Neural cell (in vitro differentiated cells): Measurements from ENCODE around the gene FBXL17. TPM values are rescaled to one million over a fixed set of nuclear protein-coding genes. Genes with fewer than 3 reads are reported as not detected.

Experiments used
- H2AFZ ChIP-seq: fragments of 200-600, 300-800 bp; sonication (generic), shearing (Covaris generic); 2 replicates; pipeline ENCODE4 v1.6.0; 2014; ENCODE audit warnings: low read depth, mild to moderate bottlenecking, antibody characterized with exemption, low read length, moderate library complexity
- H3F3A ChIP-seq: fragments of 200-600 bp; shearing (Covaris generic); 2 replicates; pipeline ENCODE4 v1.6.1; 2016; ENCODE audit warnings: mild to moderate bottlenecking, moderate library complexity, mixed read lengths, antibody characterized with exemption, low read length; ENCODE audit not compliant: insufficient read depth, poor library complexity, severe bottlenecking
- H3K27ac ChIP-seq: fragments of 200-600, 300-800 bp; sonication (generic), shearing (Covaris generic); 2 replicates; pipeline ENCODE4 v1.5.1; 2014; ENCODE audit warnings: mild to moderate bottlenecking, low read length, moderate library complexity
- H3K27me3 ChIP-seq: fragments of 300-800, 200-600 bp; sonication (generic), shearing (Covaris generic); 2 replicates; pipeline ENCODE4 v1.6.0; 2014; ENCODE audit warnings: mild to moderate bottlenecking, low read depth, low read length, moderate library complexity; ENCODE audit not compliant: insufficient read depth
- H3K36me3 ChIP-seq: fragments of 300-800, 200-600 bp; sonication (generic), shearing (Covaris generic); 2 replicates; pipeline ENCODE4 v1.5.1; 2014; ENCODE audit warnings: mild to moderate bottlenecking, antibody characterized with exemption, low read length, moderate library complexity; ENCODE audit not compliant: insufficient read depth
- H3K4me2 ChIP-seq: fragments of 300-800, 200-600 bp; sonication (generic), shearing (Covaris generic); 2 replicates; pipeline ENCODE4 v1.6.0; 2014; ENCODE audit warnings: mild to moderate bottlenecking, low read length
- H3K4me3 ChIP-seq: fragments of 300-800, 200-600 bp; sonication (generic), shearing (Covaris generic); 2 replicates; pipeline ENCODE4 v1.5.1; 2014; ENCODE audit warnings: mild to moderate bottlenecking, low read length, moderate library complexity
- H3K79me2 ChIP-seq: fragments of 200-600 bp; shearing (Covaris generic); replicated peaks from 2 replicates; pipeline ENCODE4 v1.6.0; 2014; ENCODE audit warnings: mild to moderate bottlenecking, low read length, moderate library complexity; ENCODE audit not compliant: insufficient read depth
- H3K9ac ChIP-seq: fragments of 300-800, 200-600 bp; sonication (generic), shearing (Covaris generic); 2 replicates; pipeline ENCODE4 v1.6.1; 2016; ENCODE audit warnings: mild to moderate bottlenecking, low read length, mixed read lengths
- H3K9me2 ChIP-seq: fragments of 200-600 bp; shearing (Covaris generic); 2 replicates; pipeline ENCODE4 v1.6.1; 2016; ENCODE audit warnings: mild to moderate bottlenecking, low read length, mixed read lengths; ENCODE audit not compliant: insufficient read depth
- H3K9me3 ChIP-seq: fragments of 200-600, 300-800 bp; sonication (generic), shearing (Covaris generic); 2 replicates; pipeline ENCODE4 v1.6.1; 2016; ENCODE audit warnings: mild to moderate bottlenecking, mixed run types, low read length, moderate library complexity, mixed read lengths
- H4K20me1 ChIP-seq: fragments of 200-600 bp; shearing (Covaris generic); 2 replicates; pipeline ENCODE4 v1.6.1; 2016; ENCODE audit warnings: mild to moderate bottlenecking, mixed run types; ENCODE audit not compliant: insufficient read depth
- CTCF ChIP-seq: fragments of 450-650 bp; IDR thresholded peaks from 2 replicates; pipeline ENCODE4 v1.5.1; 2014; ENCODE audit warnings: antibody characterized with exemption, mild to moderate bottlenecking, moderate library complexity; ENCODE audit not compliant: poor library complexity, severe bottlenecking
- EP300 ChIP-seq: fragments of 450-650 bp; conservative IDR thresholded peaks from 2 replicates; pipeline ENCODE4 v1.6.1; 2014; ENCODE audit warnings: antibody characterized with exemption, mild to moderate bottlenecking, moderate library complexity; ENCODE audit not compliant: poor library complexity, severe bottlenecking
- EZH2 ChIP-seq: fragments of 200-600, 300-800 bp; shearing (Covaris generic), sonication (generic); IDR thresholded peaks from 2 replicates; pipeline ENCODE4 v1.6.1; 2014; ENCODE audit warnings: antibody characterized with exemption, low read length, borderline replicate concordance, mild to moderate bottlenecking; ENCODE audit not compliant: insufficient read depth, poor library complexity, severe bottlenecking
- MXI1 ChIP-seq: fragments of 450-650 bp; conservative IDR thresholded peaks from 2 replicates; pipeline ENCODE4 v1.6.1; 2014; ENCODE audit warnings: antibody characterized with exemption, mild to moderate bottlenecking; ENCODE audit not compliant: poor library complexity, severe bottlenecking
- POLR2AphosphoS5 ChIP-seq: IDR thresholded peaks from 2 replicates; pipeline ENCODE4 v1.6.1; 2012
- RAD21 ChIP-seq: fragments of 450-650 bp; conservative IDR thresholded peaks from 2 replicates; pipeline ENCODE4 v1.6.1; 2014; ENCODE audit warnings: antibody characterized with exemption, mild to moderate bottlenecking, moderate library complexity
- REST ChIP-seq: IDR thresholded peaks from 2 replicates; pipeline ENCODE4 v1.6.1; 2012; ENCODE audit warnings: borderline replicate concordance
- SMC3 ChIP-seq: fragments of 450-650 bp; conservative IDR thresholded peaks from 2 replicates; pipeline ENCODE4 v1.6.1; 2014; ENCODE audit warnings: antibody characterized with exemption, mild to moderate bottlenecking, moderate library complexity; ENCODE audit not compliant: poor library complexity
- TAF1 ChIP-seq: IDR thresholded peaks from 2 replicates; pipeline ENCODE4 v1.6.1; 2012; ENCODE audit warnings: low read depth
- polyA plus RNA-seq: library from polyadenylated mRNA; depleted of rRNA; stranded (reverse); fragments of >200 nt; gene quantifications from 2 replicates; pipeline ENCODE4 v1.2.3, GENCODE V29; 2014

FBXL17 gene
- polyA plus RNA-seq, 1 donor from 2014 or later, result 19.6 TPM

GRCh38 chr5:108006791-108007190 lies 375.1 kb downstream of the FBXL17 start:
- no peak overlapping the region for H3K27ac ChIP-seq
- no peaks in the 10 kb centered on the region for H3K36me3 ChIP-seq

DNA sequence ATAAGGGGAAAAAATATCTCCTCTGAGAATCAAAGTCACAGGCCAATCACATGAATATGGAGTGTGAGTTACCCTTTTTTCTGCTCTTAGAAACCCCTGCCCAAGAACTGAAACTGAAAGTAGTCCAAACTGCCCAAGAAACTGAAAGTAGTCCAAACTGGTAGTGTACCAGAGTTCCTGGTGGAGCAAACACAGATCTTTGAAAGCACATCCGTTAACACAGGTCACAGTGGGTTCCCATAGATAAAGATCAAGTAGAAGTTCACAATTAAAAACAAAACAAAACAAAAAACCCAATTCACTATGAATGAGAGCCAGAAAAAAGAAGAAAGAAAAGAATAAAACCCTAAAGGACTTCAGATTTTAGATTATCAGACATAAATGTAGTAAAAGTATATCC lies 378.7 kb downstream of the FBXL17 start:
- Histone ChIP-seq H4K20me1 (no peaks in the 10 kb centered on the region), H3K4me3 (no peak overlapping the region), H3K9me3 (no peaks in the 10 kb centered on the region), H2AFZ (no peak overlapping the region), H3K36me3 (no peaks in the 10 kb centered on the region), H3K27me3 (no peaks in the 10 kb centered on the region), H3K9me2 (no peaks in the 10 kb centered on the region), H3K9ac (no peak overlapping the region), H3K4me2 (no peak overlapping the region), H3F3A (no peaks in the 10 kb centered on the region), H3K27ac (no peak overlapping the region), H3K79me2 (no peaks in the 10 kb centered on the region)
- no peak for TF ChIP-seq POLR2AphosphoS5
- TF ChIP-seq EZH2, result no peak
- TF ChIP-seq CTCF, result no peak
- no peak for TF ChIP-seq SMC3
- no peak for TF ChIP-seq TAF1
- TF ChIP-seq MXI1, result no peak
- no peak for TF ChIP-seq REST
- no peak for TF ChIP-seq RAD21
- TF ChIP-seq EP300, result no peak

More at GRCh38 chr5:108006791-108007190, 375.1 kb downstream of the FBXL17 start:
- TF ChIP-seq EP300, result no peak
- Histone ChIP-seq H3K9ac (no peak overlapping the region), H2AFZ (no peak overlapping the region), H3K4me2 (no peak overlapping the region), H3K4me3 (no peak overlapping the region), H3K9me2 (no peaks in the 10 kb centered on the region), H3K9me3 (no peaks in the 10 kb centered on the region), H3F3A (no peaks in the 10 kb centered on the region), H4K20me1 (no peaks in the 10 kb centered on the region), H3K79me2 (no peaks in the 10 kb centered on the region), H3K27me3 (no peaks in the 10 kb centered on the region)

- Histone ChIP-seq H3K27me3 (no peaks in the 10 kb centered on the region), H3K9me2 (no peaks in the 10 kb centered on the region), H3K4me2 (no peak overlapping the region), H3F3A (peaks cover 4% of the 10 kb centered on the region), H3K9ac (no peak overlapping the region), H4K20me1 (no peaks in the 10 kb centered on the region), H3K27ac (no peak overlapping the region), H2AFZ (no peak overlapping the region), H3K9me3 (no peaks in the 10 kb centered on the region), H3K79me2 (no peaks in the 10 kb centered on the region), H3K4me3 (no peak overlapping the region), H3K36me3 (no peaks in the 10 kb centered on the region)
- TF ChIP-seq EP300, result no peak
- TF ChIP-seq POLR2AphosphoS5, result no peak
- TF ChIP-seq MXI1, result no peak
- TF ChIP-seq RAD21, result no peak
- no peak for TF ChIP-seq REST
- no peak for TF ChIP-seq TAF1
- TF ChIP-seq SMC3, result no peak
- no peak for TF ChIP-seq EZH2
- TF ChIP-seq CTCF, result no peak
Measured at GRCh38 chr5:108001222-108001621, 380.7 kb downstream of the FBXL17 start.
